ENCODE measurements around the gene DEDD2.

DEDD2 gene

GRCh38 chr19:42168206-42168605 lies 49.3 kb downstream of the DEDD2 start:
- no peak for DNase-seq

DNA sequence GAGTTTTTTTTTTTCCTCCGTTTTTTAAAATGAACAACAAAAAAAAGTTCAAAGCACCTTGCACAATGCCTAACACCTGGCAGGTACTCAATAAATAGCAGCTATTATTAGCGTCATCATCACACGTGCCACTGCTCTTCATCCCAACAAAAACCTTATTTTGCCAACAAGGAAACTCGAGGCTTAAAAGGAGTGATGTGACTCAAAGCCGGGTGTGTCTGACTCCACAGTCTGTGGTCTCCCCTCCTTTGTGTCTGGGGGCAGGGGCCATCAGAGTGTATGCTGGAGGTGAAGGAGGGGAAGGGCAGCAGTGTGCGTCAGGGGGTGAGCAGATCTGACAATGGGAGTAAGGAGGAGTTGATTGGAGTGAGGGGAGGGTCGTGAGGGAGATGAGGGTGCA lies 51.2 kb downstream of the DEDD2 start:
- DNase-seq, result no peak

- DNase-seq, result no peak
Measured at GRCh38 chr19:42165146-42165545, 52.3 kb downstream of the DEDD2 start.

DNA sequence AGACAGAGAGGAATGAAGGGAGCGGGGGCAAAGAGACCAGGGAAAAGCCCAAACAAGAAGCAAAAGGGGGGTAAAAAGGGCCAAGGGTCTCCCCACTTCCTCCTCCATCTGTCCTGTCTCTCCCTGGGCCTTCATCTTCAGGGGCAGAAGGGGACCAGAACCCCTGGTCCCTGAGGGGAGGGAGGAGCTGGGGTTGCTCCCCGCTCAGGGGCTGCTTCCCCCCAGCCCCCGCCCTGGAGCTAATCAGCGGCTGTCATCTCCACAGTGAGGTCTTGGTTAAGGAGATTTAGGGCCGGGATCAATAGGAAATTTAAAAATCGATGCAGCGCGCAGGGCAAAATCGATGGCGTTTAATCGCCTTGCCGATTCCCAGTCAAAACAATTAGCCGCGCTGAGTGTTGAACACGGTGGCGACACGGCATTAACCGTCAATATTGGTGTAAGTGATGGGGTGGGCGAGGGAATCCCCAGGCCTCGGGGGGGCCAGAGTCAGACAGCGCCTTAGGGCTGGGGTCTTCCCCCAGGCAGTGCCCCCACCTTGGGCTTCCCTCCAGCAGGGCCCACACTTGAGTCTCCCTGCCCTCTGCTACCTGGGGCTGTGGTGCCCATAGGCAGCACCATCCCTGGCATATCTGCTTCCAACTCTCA lies 55.7 kb downstream of the DEDD2 start:
- no peak for DNase-seq

GRCh38 chr19:42159942-42160341 lies 57.5 kb downstream of the DEDD2 start:
- DNase-seq, result no peak

GRCh38 chr19:42158926-42159325 lies 58.6 kb downstream of the DEDD2 start:
- DNase-seq, result no peak

- DNase-seq, result no peak
Measured at GRCh38 chr19:42156571-42156970, 60.9 kb downstream of the DEDD2 start.

- no peak for DNase-seq
Measured at GRCh38 chr19:42155796-42156195, 61.7 kb downstream of the DEDD2 start.

DNA sequence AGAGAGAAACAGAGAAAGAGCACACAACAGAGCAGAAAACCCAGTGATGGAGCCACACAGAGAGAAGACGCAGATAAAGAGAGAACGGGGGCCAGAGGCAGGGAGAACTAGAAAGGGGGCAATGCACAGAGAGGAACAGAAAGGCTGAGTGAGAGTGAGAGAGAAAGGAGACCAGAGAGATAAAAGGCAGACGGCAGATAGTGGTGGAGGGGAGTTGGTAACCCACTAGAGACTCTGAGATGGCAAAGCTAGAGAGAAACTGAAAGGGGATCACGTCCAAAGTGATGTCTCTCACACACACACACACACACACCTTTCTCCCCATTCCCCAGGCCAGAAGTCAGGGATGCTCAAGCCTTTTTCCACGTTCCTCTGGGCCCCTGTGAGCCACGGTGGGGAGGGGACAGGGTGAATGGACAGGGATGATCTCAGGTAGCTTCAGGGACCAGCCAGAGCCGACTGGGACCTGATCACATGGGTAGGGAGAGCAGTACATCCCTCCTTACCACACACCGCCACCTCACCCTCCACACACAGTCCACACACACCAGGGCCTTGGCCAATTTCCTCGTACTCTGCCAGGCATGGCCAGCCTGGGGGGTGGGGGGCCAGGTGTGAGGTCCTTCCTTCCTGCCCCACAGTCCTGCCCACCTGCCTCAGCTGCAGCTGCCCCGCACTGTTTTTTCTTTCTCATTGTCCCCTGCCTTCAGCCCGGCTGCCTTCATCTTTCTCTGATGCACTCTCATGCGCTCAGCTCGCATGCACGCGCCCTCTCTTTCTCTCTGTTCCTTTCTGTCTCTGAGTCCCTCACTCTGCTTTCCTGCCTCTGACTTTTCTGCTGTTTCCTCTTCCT lies 62.8 kb downstream of the DEDD2 start:
- DNase-seq, result no peak

DNA sequence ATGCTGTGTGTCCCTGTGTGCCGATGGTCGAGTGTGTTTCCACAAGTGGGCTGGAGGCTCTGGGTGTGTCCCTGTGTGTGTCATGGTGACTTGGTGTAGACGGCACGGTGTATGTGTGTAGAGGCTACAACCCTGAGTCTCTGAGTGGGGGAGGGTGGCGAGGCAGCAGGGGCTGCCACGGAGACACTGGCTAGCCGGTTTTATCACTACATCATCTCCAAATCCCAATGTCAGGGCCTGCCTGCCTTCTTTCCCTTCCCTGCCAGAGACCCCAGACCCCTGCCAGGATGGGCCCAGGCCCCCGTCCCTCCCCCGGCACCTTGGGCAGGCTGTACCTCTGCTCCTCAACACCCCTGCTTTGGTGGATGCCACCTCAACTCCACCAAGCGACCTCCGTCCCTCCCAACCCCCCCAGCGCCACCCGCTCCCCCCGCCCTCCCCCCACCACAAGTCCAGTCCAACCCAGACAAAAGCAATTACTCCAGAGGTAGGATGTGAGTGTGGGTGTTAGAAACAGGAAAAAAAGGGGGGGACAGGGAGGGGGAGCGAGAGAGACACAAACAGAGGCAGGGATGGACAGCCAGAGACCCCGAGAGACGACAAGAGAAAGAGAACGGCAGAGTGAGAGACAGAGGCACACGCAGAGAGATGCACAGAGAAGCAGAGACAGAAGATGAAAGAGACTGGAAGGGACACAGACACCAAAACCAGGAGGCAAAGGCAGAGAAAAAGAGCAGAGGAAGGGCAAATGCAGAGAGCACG lies 63.6 kb downstream of the DEDD2 start:
- peak; percentile 56 for DNase-seq

DNA sequence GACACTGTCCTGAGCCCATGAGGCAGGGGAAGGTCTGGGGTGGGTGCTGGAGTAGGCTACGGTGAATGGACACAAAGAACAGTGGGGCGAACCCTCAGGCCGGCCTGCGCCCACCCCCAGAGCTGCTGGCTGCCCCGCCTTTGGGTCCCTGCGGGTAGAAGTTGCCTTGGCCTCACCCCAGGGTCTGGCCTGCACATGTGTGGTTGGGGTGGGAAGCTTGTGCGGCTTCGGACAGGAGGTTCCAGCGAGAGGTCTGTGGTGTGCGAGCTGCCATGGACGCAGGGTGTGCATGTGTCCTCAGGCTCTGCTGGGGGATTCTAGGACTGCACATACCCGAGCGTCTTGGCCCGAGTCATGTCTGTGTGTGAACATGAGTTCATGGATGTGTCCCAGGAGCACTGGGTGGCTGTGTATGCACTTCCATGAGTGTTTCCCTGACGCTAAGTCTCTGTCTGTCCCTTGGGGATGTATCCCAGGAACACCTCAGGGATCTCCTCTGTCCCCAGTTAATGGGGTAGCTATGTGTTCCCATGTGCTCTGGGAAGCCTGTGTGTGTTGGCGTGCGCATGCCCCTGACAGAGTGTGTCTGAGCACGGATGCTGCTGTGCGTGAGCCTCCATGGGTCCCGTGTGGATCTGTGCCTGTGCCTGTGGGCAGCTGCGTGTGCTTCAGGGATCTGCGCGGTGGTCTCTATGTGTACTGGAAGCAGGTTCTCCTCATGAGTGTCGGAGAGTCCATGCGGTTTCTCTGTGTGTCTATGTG lies 64.4 kb downstream of the DEDD2 start:
- DNase-seq, result no peak

GRCh38 chr19:42151782-42152684 lies 65.4 kb downstream of the DEDD2 start:
- no peak for DNase-seq

DNA sequence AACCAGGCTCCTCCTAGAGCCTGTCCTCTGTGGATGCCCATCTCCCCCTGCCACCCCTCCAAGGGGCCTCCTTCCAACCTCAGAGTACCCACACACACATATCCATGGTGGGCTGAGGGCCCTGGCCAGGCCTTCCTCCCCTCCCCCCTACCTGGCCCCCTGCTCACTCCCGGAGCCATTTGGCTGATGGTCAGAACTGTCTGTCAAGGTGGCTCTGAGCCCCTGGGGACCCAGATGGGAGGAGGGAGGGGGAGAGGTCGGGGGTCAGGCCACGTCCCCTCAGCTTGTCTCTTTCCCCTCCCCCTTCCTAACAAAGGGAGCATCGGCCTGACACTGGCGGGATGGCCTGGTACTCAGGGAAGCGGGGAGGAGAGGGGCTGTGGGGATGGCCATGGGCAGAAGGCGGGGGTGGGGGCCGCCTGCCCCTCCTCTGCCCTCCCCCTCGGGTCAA lies 66.5 kb downstream of the DEDD2 start:
- DNase-seq, result no peak

DNA sequence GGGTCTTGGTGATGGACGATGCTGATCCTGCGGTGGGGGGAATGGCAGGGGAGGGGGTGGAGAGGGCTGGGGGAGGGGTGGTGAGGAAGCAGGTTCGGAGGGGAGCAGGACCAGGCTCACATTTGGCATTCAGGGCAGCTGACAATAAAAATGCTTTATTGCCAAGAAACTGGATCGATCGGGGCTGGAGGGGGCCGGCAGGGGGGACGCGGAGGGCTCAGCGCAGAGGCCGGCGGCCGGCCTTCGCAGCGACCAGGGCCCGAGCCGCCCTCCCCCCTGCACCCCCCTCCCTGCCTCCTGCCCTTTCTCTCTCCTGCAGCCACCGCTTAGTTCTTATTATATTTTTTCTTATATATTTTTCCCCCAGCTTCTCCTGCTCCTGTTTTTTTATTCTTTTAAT lies 67.1 kb downstream of the DEDD2 start:
- no peak for DNase-seq

DNA sequence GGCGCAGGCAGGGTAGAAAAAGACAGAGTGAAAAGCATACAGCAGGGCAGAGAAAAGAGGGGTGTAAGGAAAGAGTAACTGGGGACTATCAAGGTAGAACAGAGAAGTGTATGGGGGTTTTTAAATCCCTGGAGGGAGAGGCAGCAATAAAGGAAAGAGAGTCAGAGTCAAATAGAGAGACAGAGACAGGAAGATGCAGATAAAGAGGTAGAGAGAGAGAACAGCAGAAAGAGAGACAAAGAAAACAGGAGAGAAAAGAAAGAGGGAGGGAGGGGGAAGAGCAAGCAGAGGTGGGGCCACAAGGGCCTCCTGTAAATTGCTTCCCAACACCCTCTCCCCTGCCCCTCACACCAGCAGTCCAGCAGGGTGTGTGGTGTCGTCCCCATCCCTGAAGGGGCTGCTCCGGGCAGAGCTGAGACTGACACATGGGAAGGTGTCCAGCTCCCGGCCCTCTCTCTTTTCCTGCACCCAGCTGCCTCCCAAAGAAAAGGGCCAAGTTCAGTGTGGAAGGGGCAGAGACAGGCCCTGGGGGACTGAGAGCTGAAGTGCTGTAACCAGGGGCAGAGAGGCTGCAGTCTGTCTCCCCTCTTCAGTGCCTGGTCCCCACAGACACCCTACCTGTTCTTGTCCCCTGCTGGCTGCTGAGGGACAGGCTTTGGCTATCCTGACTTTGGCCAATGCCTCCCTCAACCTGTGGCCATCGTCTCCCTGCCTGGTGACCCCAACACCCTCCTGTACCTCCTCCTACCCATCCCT lies 67.9 kb downstream of the DEDD2 start:
- no peak for DNase-seq
